Activated naive CD8-positive, alpha-beta T cell treated with anti-CD3 and anti-CD28 coated beads, Interleukin-2, amount 10 ng/mL, durations not matched to agents 7 days and 5 days (primary cell): ENCODE data around the gene EPB41L4A. TPM values are rescaled to one million over a fixed set of nuclear protein-coding genes. Genes with fewer than 3 reads are reported as not detected.
"Not testable (repeated sequence)": the region's sequence is repeated elsewhere in the genome, so short reads cannot be mapped to it uniquely, and the experiment has no call there.

Source experiments
- ATAC-seq: fragments of 150-1000 bp; cut with Tn5 transposase; one replicate; pipeline ENCODE4 v1.10.0; 2021; ENCODE audit warnings: low read depth, moderate library complexity
- POLR2A ChIA-PET: fragments of 350-600 bp; sonication (Branson Sonifier 250); formaldehyde crosslinking; loops from one replicate; lab custom pipeline; 2021; ENCODE audit warnings: antibody characterized with exemption; lab: Charles Lee
- DNase-seq: peaks from one replicate; pipeline ENCODE4 v3.0.0; 2021
- H3K27ac Mint-ChIP-seq: one replicate; pipeline ENCODE4 v1.8.0; 2022; ENCODE audit warnings: mild to moderate bottlenecking, mixed read lengths
- H3K27me3 Mint-ChIP-seq: one replicate; pipeline ENCODE4 v1.8.0; 2022; ENCODE audit warnings: mild to moderate bottlenecking, moderate library complexity, mixed read lengths
- H3K36me3 Mint-ChIP-seq: one replicate; pipeline ENCODE4 v1.8.0; 2021; ENCODE audit warnings: mild to moderate bottlenecking, mixed read lengths
- H3K4me1 Mint-ChIP-seq: one replicate; pipeline ENCODE4 v1.8.0; 2021; ENCODE audit warnings: mixed read lengths
- H3K4me3 Mint-ChIP-seq: one replicate; pipeline ENCODE4 v1.8.0; 2022; ENCODE audit warnings: mild to moderate bottlenecking, moderate library complexity, mixed read lengths
- H3K9me3 Mint-ChIP-seq: one replicate; pipeline ENCODE4 v1.8.0; 2021; ENCODE audit warnings: mixed read lengths
- total RNA-seq, 2 experiments: library from RNA; stranded (reverse); gene quantifications; one replicate each; pipeline ENCODE4 v1.2.3, GENCODE V29; 2021

The EPB41L4A gene
- total RNA-seq, 2 experiments from 2014 or later: 0.11 to 1.0 TPM

DNA sequence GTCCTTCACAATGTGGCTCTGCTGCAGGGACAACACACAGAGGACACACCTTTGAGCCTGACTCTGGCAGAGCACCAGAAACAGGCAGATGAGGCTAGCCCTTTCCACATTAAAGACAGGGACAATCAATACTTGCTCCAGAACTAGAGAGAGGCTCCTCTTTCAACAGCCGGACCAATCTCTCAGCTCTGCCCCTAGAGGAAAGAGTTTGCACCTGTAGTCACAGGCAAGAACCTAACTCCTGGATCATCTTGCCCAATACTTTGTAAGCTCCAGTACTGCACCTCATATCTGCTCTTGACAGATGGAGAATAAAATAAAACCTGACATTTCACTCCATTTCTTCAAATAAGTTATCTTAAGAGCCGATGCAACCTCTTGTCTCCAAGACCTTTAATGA, 52.1 kb downstream of the EPB41L4A start:
- Mint-ChIP-seq H3K27ac (no peak overlapping the region), H3K4me1 (no peaks in the 10 kb centered on the region), H3K4me3 (no peak overlapping the region), H3K36me3 (no peaks in the 10 kb centered on the region), H3K9me3 (no peaks in the 10 kb centered on the region), H3K27me3 (peaks cover 5% of the 10 kb centered on the region)
- POLR2A ChIA-PET: no interaction called here
- no peak for ATAC-seq
- DNase-seq: no peak

DNA sequence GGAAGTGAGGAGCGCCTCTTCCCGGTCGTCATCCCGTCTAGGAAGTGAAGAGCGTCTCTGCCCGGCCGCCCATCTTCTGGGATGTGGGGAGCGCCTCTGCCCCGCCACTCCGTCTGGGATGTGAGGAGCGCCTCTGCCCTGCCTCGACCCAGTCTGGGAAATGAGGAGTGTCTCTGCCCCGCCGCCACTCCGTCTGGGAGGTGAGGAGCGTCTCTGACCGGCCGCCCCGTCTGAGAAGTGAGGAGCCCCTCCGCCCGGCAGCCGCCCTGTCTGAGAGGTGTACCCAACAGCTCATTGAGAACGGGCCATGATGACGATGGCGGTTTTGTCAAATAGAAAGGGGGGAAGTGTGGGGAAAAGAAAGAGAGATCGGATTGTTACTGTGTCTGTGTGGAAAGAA, 58.3 kb downstream of the EPB41L4A start:
- H3K36me3 Mint-ChIP-seq, H3K27me3 Mint-ChIP-seq, H3K27ac Mint-ChIP-seq, DNase-seq, H3K9me3 Mint-ChIP-seq, POLR2A ChIA-PET, ATAC-seq, H3K4me3 Mint-ChIP-seq, H3K4me1 Mint-ChIP-seq: not testable (repeated sequence)

DNA sequence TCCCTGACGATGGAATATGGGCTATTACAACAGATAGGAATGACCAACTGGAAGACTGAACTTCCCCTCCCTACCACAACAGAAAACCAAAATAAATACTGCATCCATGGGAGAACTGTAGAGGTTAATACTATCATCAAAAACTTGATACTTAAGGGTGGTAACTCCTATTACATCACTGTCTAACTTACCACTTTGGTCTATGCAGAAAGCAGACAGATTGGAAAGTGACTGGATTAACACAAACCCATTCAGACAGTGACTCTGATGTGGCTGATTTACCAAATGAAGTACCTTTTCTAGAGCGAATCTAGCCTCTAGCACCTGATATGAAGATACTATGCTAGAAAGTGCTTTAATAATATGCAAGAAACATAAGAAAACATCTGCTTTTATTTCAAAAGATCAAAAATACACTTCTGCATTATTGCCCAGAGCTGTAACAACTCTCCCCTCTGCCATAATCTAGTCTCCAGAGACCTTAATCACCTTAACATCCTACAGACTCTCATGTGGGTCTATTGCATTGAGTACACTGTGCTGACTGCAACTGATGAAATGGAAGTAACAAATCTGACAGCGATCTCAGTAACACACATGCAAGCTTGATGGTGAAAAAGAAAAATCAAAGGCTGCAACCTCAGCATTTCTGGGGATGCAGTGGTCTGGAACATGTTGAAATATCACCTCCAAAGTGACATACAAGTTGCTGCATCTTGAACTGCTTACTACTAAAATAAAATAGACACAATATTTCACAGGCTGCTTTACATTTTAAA, 62.7 kb downstream of the EPB41L4A start:
- ATAC-seq: no peak
- POLR2A ChIA-PET: no interaction called here
- Mint-ChIP-seq H3K9me3 (no peaks in the 10 kb centered on the region), H3K27me3 (peaks cover 2% of the 10 kb centered on the region), H3K36me3 (no peaks in the 10 kb centered on the region), H3K27ac (no peak overlapping the region), H3K4me1 (no peaks in the 10 kb centered on the region), H3K4me3 (no peak overlapping the region)
- no peak for DNase-seq

DNA sequence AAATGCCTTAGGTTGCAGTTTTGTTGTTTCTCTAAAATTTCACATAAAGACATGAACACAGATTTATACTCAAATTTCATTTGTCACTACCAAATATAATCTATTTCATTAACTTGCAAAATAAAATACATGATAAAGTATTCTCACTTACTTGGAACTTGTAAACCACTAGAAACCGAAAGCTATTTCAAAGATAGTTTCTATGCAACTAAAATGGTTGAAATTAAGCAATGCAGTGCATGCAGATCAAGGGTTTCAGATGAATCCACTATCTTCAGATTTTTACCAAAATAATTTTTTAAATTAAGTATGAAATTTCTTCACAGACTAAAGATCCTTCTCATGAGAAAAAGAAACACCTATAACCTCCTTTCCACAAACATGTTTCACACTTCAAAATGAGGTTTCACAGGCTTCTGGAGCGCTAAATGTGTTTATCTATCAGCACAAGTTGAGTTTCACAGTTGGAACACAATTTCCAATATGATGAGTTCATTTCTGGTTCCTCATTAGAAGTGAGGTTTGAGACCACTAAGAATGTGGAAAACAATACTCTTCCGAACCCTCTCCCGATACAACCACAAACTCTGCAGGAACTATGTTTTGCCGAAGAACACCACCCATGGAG, 63.9 kb downstream of the EPB41L4A start:
- H3K27me3 Mint-ChIP-seq: peaks cover 2% of the 10 kb centered on the region
- no peak overlapping the region for H3K4me3 Mint-ChIP-seq
- DNase-seq: no peak
- POLR2A ChIA-PET: no interaction called here
- no peak for ATAC-seq
- no peaks in the 10 kb centered on the region for H3K4me1 Mint-ChIP-seq
- H3K9me3 Mint-ChIP-seq: no peaks in the 10 kb centered on the region
- no peak overlapping the region for H3K27ac Mint-ChIP-seq
- H3K36me3 Mint-ChIP-seq: no peaks in the 10 kb centered on the region

DNA sequence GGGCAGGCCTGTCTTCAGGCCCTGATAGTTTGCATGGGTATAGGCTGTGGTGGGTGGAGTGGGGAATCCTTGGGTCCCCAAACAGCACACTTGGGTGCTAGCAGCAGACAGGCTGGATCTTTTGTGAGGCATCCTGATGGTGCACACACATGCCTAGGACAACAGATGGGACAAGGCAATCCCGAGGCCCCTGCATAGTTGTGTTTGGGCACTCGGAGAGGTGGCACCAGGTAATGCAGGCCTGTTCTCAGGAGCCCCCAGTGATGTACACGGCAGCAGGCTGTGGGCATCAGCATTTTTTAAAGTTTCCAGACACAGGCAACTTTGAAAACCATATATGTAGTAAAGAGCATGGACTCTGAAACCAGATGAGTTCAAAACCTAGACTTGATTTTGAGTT, 65.4 kb downstream of the EPB41L4A start:
- no peak for DNase-seq
- no peak for ATAC-seq
- POLR2A ChIA-PET: no interaction called here
- Mint-ChIP-seq H3K9me3 (no peaks in the 10 kb centered on the region), H3K27ac (no peak overlapping the region), H3K4me1 (no peaks in the 10 kb centered on the region), H3K4me3 (no peak overlapping the region), H3K27me3 (peaks cover 2% of the 10 kb centered on the region), H3K36me3 (no peaks in the 10 kb centered on the region)

DNA sequence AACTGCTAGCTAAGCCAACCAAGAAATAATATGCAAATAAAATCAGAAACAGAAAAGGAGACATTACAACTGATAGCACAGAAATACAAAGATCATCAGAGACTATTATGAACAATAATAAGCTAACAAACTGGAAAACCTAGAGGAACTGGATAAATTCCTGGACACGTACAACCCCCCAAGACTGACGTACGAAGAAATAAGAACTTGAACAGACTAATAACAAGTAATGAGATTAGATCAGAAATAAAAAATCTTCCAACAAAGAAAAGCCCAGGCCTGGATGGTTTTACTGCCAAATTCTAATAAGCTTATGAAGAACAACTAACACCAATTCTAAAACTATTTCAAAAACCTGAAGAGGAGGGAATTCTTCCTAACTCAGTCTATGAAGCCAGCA, 67.9 kb downstream of the EPB41L4A start:
- no peaks in the 10 kb centered on the region for H3K9me3 Mint-ChIP-seq
- POLR2A ChIA-PET: no interaction called here
- ATAC-seq (no peak), DNase-seq (no peak)
- H3K36me3 Mint-ChIP-seq: no peaks in the 10 kb centered on the region
- H3K4me3 Mint-ChIP-seq: no peak overlapping the region
- no peaks in the 10 kb centered on the region for H3K27me3 Mint-ChIP-seq
- H3K27ac Mint-ChIP-seq: no peak overlapping the region
- no peaks in the 10 kb centered on the region for H3K4me1 Mint-ChIP-seq

DNA sequence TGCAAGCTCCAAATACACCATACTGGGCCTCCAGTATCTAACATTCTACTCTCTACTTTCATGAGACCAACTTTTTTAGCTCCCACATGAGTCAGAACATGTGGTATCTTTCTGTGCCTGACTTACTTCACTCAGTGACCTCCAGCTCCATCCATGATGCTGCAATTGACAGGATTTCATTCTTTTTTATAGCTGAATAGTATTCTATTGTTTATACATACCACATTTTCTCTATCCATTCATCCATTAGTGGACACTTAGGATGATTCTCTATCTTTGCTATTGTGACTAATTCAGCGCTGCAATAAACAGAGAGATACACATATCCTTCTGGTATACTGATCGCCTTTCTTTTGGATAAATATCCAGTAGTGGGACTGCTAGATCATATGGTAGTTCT, 68.5 kb downstream of the EPB41L4A start:
- ATAC-seq: no peak
- DNase-seq: no peak
- no peaks in the 10 kb centered on the region for H3K4me1 Mint-ChIP-seq
- H3K36me3 Mint-ChIP-seq: no peaks in the 10 kb centered on the region
- POLR2A ChIA-PET: no interaction called here
- no peaks in the 10 kb centered on the region for H3K9me3 Mint-ChIP-seq
- H3K4me3 Mint-ChIP-seq: no peak overlapping the region
- no peaks in the 10 kb centered on the region for H3K27me3 Mint-ChIP-seq
- no peak overlapping the region for H3K27ac Mint-ChIP-seq

DNA sequence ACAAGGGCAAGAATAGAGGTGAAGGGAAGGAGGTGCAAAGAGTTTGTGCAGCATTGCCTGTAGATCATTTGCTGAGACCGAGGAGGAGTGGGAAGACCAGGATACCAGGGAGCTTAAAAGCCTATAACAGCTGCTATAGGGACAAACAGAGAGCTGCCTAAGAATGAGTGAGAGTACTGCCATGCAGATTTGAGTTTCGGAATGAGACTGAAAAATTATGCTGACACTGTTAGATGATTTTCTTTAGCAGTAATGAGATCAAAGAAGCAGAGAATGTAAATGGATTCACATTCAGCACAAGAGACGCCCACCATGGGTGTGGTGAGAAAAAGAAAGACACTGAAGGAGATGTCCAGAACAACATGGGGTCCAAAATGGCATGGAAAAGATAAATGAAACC, 69.7 kb downstream of the EPB41L4A start:
- DNase-seq (no peak), ATAC-seq (no peak)
- no peak overlapping the region for H3K27ac Mint-ChIP-seq
- H3K27me3 Mint-ChIP-seq: no peaks in the 10 kb centered on the region
- POLR2A ChIA-PET: no interaction called here
- H3K4me3 Mint-ChIP-seq: no peak overlapping the region
- no peaks in the 10 kb centered on the region for H3K4me1 Mint-ChIP-seq
- no peaks in the 10 kb centered on the region for H3K36me3 Mint-ChIP-seq
- no peaks in the 10 kb centered on the region for H3K9me3 Mint-ChIP-seq

DNA sequence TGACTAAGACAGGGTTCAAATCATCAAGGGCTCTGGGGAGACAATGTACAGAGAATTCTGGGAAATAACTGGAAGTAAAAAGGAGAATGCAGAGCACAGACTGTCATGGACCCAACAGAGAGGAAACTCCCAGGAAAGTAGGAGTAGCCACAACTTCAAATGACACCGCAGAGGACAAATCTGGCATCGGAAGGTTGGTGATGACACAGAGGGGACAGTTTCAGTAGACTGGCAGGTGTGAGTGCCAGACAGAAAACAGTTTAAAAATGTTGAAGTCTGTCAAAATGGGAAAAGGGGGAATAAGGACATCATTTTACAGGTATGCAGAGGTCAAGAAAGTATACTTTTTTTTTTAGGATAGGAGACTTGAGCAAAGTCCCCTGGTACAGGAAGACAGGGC, 70.2 kb downstream of the EPB41L4A start:
- no peak for DNase-seq
- no peak for ATAC-seq
- no peaks in the 10 kb centered on the region for H3K9me3 Mint-ChIP-seq
- H3K4me3 Mint-ChIP-seq: no peak overlapping the region
- H3K27ac Mint-ChIP-seq: no peak overlapping the region
- POLR2A ChIA-PET: no interaction called here
- no peaks in the 10 kb centered on the region for H3K4me1 Mint-ChIP-seq
- no peaks in the 10 kb centered on the region for H3K36me3 Mint-ChIP-seq
- no peaks in the 10 kb centered on the region for H3K27me3 Mint-ChIP-seq

DNA sequence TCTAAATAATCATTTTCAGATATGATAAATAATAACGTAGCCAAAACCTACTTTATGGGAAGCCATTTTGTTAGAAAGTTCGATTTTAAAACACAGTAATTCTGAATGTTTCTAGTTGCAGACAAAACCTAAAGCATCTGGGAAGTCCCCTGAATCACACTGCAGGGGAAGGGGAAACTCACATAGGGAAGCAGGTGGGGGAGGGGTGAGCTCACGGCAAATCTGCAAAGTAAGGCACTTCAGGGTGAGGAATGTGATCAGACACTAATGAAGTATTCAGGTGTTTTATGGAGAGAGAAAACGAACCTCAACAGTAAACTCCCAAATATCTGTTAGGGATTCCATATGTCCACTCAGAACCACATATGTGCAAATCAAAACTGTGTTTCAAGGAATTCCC, 70.7 kb downstream of the EPB41L4A start:
- Mint-ChIP-seq H3K9me3 (no peaks in the 10 kb centered on the region), H3K4me3 (no peak overlapping the region), H3K27me3 (peaks cover 2% of the 10 kb centered on the region), H3K36me3 (no peaks in the 10 kb centered on the region), H3K27ac (no peak overlapping the region), H3K4me1 (no peaks in the 10 kb centered on the region)
- no peak for DNase-seq
- ATAC-seq: no peak
- POLR2A ChIA-PET: no interaction called here

DNA sequence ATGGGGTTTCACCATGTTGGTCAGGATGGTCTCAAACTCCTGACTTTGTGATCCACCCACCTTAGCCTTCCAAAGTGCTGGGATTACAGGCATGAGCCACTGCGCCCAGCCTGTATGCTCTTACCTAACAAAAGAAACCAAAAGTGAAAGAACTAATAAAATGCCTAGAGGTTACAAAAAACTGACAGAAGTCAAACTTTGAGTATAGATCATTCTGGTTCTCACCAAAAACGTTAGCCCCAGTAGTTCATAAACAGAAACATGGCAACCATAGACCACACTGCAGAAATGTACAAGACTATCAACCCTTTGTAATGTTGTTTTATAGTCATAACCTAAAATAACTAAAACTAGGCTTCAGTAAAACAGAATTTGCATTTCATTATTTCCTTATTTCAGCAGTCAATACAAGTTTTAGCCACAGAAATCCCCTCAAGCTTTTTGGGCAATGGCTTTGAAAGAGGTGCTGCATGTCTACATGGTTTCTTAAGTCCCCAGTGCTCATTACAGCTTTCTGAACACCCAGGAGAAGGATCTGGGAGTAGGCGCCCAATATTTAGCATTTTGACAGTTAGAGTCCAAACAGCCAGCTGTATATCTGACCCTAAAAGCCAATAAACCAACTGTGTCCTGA, 72.5 kb downstream of the EPB41L4A start:
- no peaks in the 10 kb centered on the region for H3K36me3 Mint-ChIP-seq
- POLR2A ChIA-PET: no interaction called here
- H3K9me3 Mint-ChIP-seq: no peaks in the 10 kb centered on the region

DNA sequence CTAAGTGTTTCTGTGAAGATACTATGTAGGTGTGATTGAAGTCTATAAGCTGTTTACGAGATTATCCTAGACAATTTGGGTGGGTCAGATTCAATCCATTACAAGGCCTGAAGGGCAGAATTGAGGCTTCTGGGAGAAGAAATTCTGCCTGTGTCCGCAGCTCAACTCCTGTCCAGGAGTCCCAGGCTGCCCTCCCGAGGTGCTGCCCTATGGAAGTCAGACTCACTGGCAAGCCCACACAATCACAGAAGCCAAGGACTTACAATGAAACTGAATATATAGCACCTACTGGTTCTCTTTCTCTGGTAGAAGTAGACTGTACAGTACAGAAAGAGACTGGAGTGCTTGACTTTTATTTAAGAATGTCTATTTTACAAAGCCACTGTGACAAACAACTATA, 74.5 kb downstream of the EPB41L4A start:
- no peak overlapping the region for H3K4me3 Mint-ChIP-seq

More for the DNA sequence above, 72.5 kb downstream of the EPB41L4A start:
- Mint-ChIP-seq H3K27me3 (peaks cover 2% of the 10 kb centered on the region), H3K4me1 (no peaks in the 10 kb centered on the region), H3K27ac (no peak overlapping the region), H3K4me3 (no peak overlapping the region)
- no peak for DNase-seq
- no peak for ATAC-seq

DNA sequence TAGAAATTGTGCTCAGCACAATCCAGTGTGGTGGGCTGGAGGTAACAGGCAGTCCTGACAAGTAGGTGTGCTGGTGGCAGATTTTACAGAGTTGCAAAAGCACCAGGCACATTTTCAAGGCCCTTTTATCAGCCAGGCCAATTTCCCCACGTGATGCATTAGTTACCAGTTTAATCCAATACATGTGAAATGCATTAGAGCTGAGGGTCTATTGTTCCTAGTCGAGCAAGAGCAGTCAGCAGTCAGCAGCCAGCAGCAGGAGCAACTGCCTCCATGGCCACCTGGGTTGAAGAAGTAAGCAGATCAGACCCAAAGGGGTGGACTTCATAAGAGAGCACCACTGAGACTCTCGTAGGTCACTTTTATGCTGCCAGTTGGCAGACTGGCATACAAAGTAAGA, 76.7 kb downstream of the EPB41L4A start:
- H3K27ac Mint-ChIP-seq: no peak overlapping the region
- ATAC-seq: no peak
- peaks cover 8% of the 10 kb centered on the region for H3K27me3 Mint-ChIP-seq
- no peaks in the 10 kb centered on the region for H3K9me3 Mint-ChIP-seq
- no peaks in the 10 kb centered on the region for H3K36me3 Mint-ChIP-seq
- POLR2A ChIA-PET: no interaction called here
- DNase-seq: no peak
- H3K4me3 Mint-ChIP-seq: no peak overlapping the region
- H3K4me1 Mint-ChIP-seq: no peaks in the 10 kb centered on the region

More for the DNA sequence above, 74.5 kb downstream of the EPB41L4A start:
- ATAC-seq: no peak
- H3K9me3 Mint-ChIP-seq: no peaks in the 10 kb centered on the region
- H3K27ac Mint-ChIP-seq: no peak overlapping the region
- H3K36me3 Mint-ChIP-seq: no peaks in the 10 kb centered on the region
- no peaks in the 10 kb centered on the region for H3K4me1 Mint-ChIP-seq
- H3K27me3 Mint-ChIP-seq: peaks cover 5% of the 10 kb centered on the region
- POLR2A ChIA-PET: no interaction called here
- no peak for DNase-seq

DNA sequence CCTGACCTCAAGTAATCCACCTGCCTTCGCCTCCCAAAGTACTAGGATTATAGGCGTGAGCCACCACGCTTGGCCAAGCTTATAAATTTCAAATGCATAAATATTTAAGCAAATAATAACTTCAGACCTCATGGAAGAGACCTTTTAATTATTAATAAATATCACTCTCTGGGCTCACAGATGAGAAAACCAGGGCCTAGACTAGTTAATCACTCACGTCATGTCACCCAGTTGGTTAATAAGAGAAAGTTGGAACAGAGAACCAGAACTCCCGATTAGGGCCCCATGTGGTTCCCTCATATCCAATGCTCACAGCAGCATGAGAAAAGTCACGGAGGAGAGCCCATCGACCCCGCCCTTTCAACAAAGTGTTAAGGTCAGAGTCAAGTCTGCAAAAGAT, 79.3 kb downstream of the EPB41L4A start:
- Mint-ChIP-seq H3K27me3 (peaks cover 8% of the 10 kb centered on the region), H3K36me3 (no peaks in the 10 kb centered on the region), H3K27ac (peak overlapping the region; percentile 17), H3K4me1 (no peaks in the 10 kb centered on the region), H3K9me3 (no peaks in the 10 kb centered on the region), H3K4me3 (no peak overlapping the region)
- ATAC-seq (no peak), DNase-seq (no peak)
- POLR2A ChIA-PET: no interaction called here
